Adrenal gland (tissue), 5 donors: ENCODE data around the gene CMBL.
A peak's percentile ranks its signal among the peaks of the same experiment; 100 is the strongest.

Experiments used
- POLR2A ChIP-seq, 2 donors: fragments of 450-650 bp; IDR thresholded peaks; one replicate each; pipeline ENCODE4 v1.6.1; 2017; ENCODE audit warnings: antibody characterized with exemption in 2 of 2, mild to moderate bottlenecking in 2 of 2, moderate library complexity in 1 of 2
- TF ChIP-seq, protein P1 (sequence below), 6 experiments: fragments of 450-650 bp in 4 of 6; fragments of 200-600 bp in 2 of 6; sonication (generic) in 1 of 6; IDR thresholded peaks; 1 replicate in 5 of 6; 2 replicates in 1 of 6; pipeline versions ENCODE4 v1.5.1 to v1.8.0; 2016 to 2021; ENCODE audit warnings: antibody characterized with exemption in 6 of 6, mild to moderate bottlenecking in 2 of 6, moderate library complexity in 1 of 6
- donor health status: DM: no; HTN: no; CAD: no.

- TF ChIP-seq, protein P1, sequence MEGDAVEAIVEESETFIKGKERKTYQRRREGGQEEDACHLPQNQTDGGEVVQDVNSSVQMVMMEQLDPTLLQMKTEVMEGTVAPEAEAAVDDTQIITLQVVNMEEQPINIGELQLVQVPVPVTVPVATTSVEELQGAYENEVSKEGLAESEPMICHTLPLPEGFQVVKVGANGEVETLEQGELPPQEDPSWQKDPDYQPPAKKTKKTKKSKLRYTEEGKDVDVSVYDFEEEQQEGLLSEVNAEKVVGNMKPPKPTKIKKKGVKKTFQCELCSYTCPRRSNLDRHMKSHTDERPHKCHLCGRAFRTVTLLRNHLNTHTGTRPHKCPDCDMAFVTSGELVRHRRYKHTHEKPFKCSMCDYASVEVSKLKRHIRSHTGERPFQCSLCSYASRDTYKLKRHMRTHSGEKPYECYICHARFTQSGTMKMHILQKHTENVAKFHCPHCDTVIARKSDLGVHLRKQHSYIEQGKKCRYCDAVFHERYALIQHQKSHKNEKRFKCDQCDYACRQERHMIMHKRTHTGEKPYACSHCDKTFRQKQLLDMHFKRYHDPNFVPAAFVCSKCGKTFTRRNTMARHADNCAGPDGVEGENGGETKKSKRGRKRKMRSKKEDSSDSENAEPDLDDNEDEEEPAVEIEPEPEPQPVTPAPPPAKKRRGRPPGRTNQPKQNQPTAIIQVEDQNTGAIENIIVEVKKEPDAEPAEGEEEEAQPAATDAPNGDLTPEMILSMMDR (IDR thresholded peaks at IDR 0.05) = peak; percentile 86 to 95 (median 89)
- no peak for TF ChIP-seq POLR2A (IDR thresholded peaks at IDR 0.05)
Observed at GRCh38 chr5:10283927-10284635, 23.6 kb downstream of the CMBL start.
